HCEC 1CT (cell line): Measurements from ENCODE around the gene GART.
"Not testable (repeated sequence)": the region's sequence is repeated elsewhere in the genome, so short reads cannot be mapped to it uniquely, and the experiment has no call there.

Experiments used
- DNase-seq: peaks from one replicate; pipeline ENCODE4 v3.0.0-alpha.2; 2017

The GART gene

GRCh38 chr21:33511639-33512038 is 30.3 kb downstream of the GART start:
- DNase-seq = no peak

- no peak for DNase-seq
These were observed 31.1 kb downstream of the GART start for GRCh38 chr21:33510826-33511225.

GRCh38 chr21:33507003-33507402 is 34.9 kb downstream of the GART start:
- not testable (repeated sequence) for DNase-seq

GRCh38 chr21:33505833-33506232 is 36.1 kb downstream of the GART start:
- no peak for DNase-seq

GRCh38 chr21:33496345-33496744 is 45.6 kb downstream of the GART start:
- no peak for DNase-seq

- no peak for DNase-seq
These were observed 46.2 kb downstream of the GART start for GRCh38 chr21:33495743-33496142.

GRCh38 chr21:33493756-33494155 is 48.2 kb downstream of the GART start:
- DNase-seq = no peak

- DNase-seq = peak; percentile 52
These were observed 49.3 kb downstream of the GART start for GRCh38 chr21:33492571-33492970.

- DNase-seq = peak; percentile 84
These were observed 50.4 kb downstream of the GART start, which contains the start of gene DNAJC28 for GRCh38 chr21:33491373-33492102. Gene DNAJC28, minus strand, starts transcription at chr21:33491716. Its CDS starts 2,323 bp downstream, at chr21:33489393.

GRCh38 chr21:33490991-33491372 is 50.9 kb downstream of the GART start:
- DNase-seq = no peak

- no peak for DNase-seq
These were observed 53.0 kb downstream of the GART start for GRCh38 chr21:33488936-33489335.

- no peak for DNase-seq
These were observed 53.9 kb downstream of the GART start for GRCh38 chr21:33487996-33488395.

GRCh38 chr21:33481314-33481943 is 60.5 kb downstream of the GART start:
- no peak for DNase-seq

- DNase-seq = no peak
These were observed 61.3 kb downstream of the GART start for GRCh38 chr21:33480481-33481103.

GRCh38 chr21:33479679-33480480 is 62.0 kb downstream of the GART start, which contains the start of gene TMEM50B:
Gene TMEM50B, minus strand, starts transcription at chr21:33479974. Its CDS starts 11,089 bp downstream, at chr21:33468885.
- DNase-seq = peak; percentile 94

GRCh38 chr21:33478935-33479678 is 62.8 kb downstream of the GART start:
- peak; percentile 30 for DNase-seq

GRCh38 chr21:33478182-33478581 is 63.7 kb downstream of the GART start:
- DNase-seq = no peak

GRCh38 chr21:33477066-33477465 is 64.9 kb downstream of the GART start:
- no peak for DNase-seq

GRCh38 chr21:33473344-33473743 is 68.6 kb downstream of the GART start:
- no peak for DNase-seq

GRCh38 chr21:33470701-33471100 is 71.2 kb downstream of the GART start:
- no peak for DNase-seq

GRCh38 chr21:33469183-33469582 is 72.7 kb downstream of the GART start:
- DNase-seq = not testable (repeated sequence)

GRCh38 chr21:33461538-33462250 is 80.2 kb downstream of the GART start:
- DNase-seq = no peak
